ENCODE data around the gene AGXT.

DNA sequence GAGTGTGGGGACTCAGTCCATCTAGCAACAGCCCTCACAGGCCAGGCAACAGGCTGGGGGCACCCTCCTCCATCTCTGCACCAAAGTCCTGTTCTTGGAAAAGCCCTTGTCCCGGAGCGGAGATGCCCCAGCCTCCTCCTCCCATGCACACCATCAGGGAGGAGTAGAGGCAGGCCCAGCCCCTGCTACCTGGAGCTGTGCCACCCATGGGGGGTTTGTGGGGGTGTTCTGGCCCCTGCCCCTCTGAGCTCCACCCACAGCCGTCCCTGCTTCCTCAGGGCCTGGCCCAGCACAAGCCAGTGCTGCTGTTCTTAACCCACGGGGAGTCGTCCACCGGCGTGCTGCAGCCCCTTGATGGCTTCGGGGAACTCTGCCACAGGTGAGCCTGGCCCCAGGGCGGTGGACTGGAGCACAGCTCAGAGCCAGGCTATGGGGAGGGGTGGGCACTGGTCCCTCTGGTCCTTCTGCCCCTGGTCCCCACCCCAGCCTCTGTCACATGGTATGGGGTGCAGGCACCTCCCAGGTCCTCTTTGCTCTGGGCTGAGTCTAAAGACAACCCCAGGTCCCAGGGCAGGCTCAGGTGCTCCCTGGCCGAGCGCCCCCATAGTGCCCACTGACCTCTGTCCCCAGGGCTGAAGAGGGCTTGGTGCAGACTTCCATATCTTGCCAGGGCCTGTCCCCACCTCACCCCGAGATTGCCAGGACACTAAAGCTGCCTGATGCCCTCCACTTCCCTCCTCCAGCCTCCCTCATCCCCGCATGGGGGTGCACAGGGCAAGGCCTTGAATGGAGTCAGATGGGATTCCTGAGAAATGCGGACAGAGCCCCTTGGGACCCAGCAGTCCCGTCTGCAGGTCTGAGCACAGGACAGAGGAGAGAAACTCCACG is 2.7 kb downstream of the AGXT start:
- no peak for TF ChIP-seq CTCF (IDR thresholded peaks at IDR 0.05)
- no peak for TF ChIP-seq POLR2A (IDR thresholded peaks at IDR 0.05)

Data from Peyer's patch (tissue), 4 donors.